Neural progenitor cell (in vitro differentiated cells): Measurements from ENCODE around the gene OVCA2.
A peak's percentile ranks its signal among the peaks of the same experiment; 100 is the strongest.

Source experiments
- CTCF ChIP-seq: fragments of 200-600 bp; sonication (generic); IDR thresholded peaks from 2 replicates; pipeline ENCODE4 v1.5.1; 2017; ENCODE audit warnings: antibody characterized with exemption, mild to moderate bottlenecking
- EZH2 ChIP-seq: fragments of 200-600 bp; sonication (generic); IDR thresholded peaks from 2 replicates; pipeline ENCODE4 v1.6.1; 2017; ENCODE audit warnings: antibody characterized with exemption, mild to moderate bottlenecking, moderate library complexity
- EZH2phosphoT487 ChIP-seq: fragments of 200-600 bp; sonication (generic); IDR thresholded peaks from 2 replicates; pipeline ENCODE4 v1.6.1; 2017; ENCODE audit warnings: antibody characterized with exemption

GRCh38 chr17:2055292-2056205 lies 13.7 kb downstream of the OVCA2 start:
- TF ChIP-seq CTCF, result no peak
- peak; percentile 24 for TF ChIP-seq EZH2phosphoT487
- TF ChIP-seq EZH2, result peak; percentile 81
